K562 (cell line): ENCODE data around the gene NAP1L4. TPM values are rescaled to one million over a fixed set of nuclear protein-coding genes. Genes with fewer than 3 reads are reported as not detected.

ENCODE experiments used
- ATAC-seq: fragments of 200-7000 bp; cut with Tn5 transposase; 3 replicates; pipeline ENCODE4 v1.9.1; 2020; ENCODE audit warnings: moderate library complexity
- BruUV-seq: library from RNA; stranded (reverse); fragments of 400-500 nt; replicated peaks from 2 replicates; lab custom pipeline; 2021; lab: Mats Ljungman, UMichigan
- CTCF ChIA-PET: fragments of 300-600 bp; formaldehyde crosslinking; extraction: SDS; loops from one replicate; lab custom pipeline; 2021; ENCODE audit warnings: low intra/inter-chr PET ratio; lab: Yijun Ruan, JAX
- POLR2A ChIA-PET: fragments of 300-600, 350-650 bp; sonication (Branson Sonifier 250); formaldehyde crosslinking; extraction: SDS; loops from one replicate; lab custom pipeline; 2021; ENCODE audit warnings: antibody characterized with exemption, inconsistent platforms; lab: Yijun Ruan, JAX
- DNase-seq, 4 experiments: peaks; one replicate each; pipeline versions ENCODE4 v3.0.0 to v3.0.0-alpha.2; 2011 to 2018; ENCODE audit warnings: low spot score in 3 of 4, mixed read lengths in 3 of 4; ENCODE audit errors: extremely low read depth in 1 of 4
- FAIRE-seq: peaks from 2 replicates; lab custom pipeline; 2011; peaks lifted over from hg19 to GRCh38; lab: Jason Lieb, UNC
- H2AFZ ChIP-seq: 2 replicates; pipeline ENCODE4 v1.6.0; 2011; ENCODE audit warnings: low read depth, low read length, control low read depth, inconsistent platforms
- H3K27ac ChIP-seq: fragments of 200-600 bp; 3 replicates; pipeline ENCODE4 v1.8.0; 2011; ENCODE audit warnings: low read depth, mild to moderate bottlenecking, control low read depth, inconsistent platforms, low read length, moderate library complexity, mixed read lengths; ENCODE audit errors: extremely low read depth
- H3K27me3 ChIP-seq, 2 experiments: fragments of 300-600 bp in 1 of 2; 2 replicates in 1 of 2; 3 replicates in 1 of 2; pipeline versions ENCODE4 v1.6.0 to v1.8.0; 2011; ENCODE audit warnings: inconsistent platforms in 2 of 2, low read length in 2 of 2, mild to moderate bottlenecking in 1 of 2, mixed read lengths in 1 of 2, moderate library complexity in 1 of 2; ENCODE audit not compliant: control insufficient read depth in 2 of 2, insufficient read depth in 2 of 2
- H3K36me3 ChIP-seq: fragments of 300-600 bp; 3 replicates; pipeline ENCODE4 v1.8.0; 2011; ENCODE audit warnings: mild to moderate bottlenecking, low read length, inconsistent platforms; ENCODE audit not compliant: control insufficient read depth, insufficient read depth
- H3K4me1 ChIP-seq, 2 experiments: fragments of 200-600 bp in 1 of 2; replicated peaks in 1 of 2; 2 replicates in 1 of 2; 3 replicates in 1 of 2; pipeline versions ENCODE4 v1.5.1 to v1.8.0; 2011; ENCODE audit warnings: inconsistent platforms in 2 of 2, low read length in 2 of 2, mild to moderate bottlenecking in 1 of 2, mixed read lengths in 1 of 2, moderate library complexity in 1 of 2; ENCODE audit not compliant: control insufficient read depth in 2 of 2, insufficient read depth in 2 of 2
- H3K4me2 ChIP-seq: 2 replicates; pipeline ENCODE4 v1.6.1; 2011; ENCODE audit warnings: low read length, control low read depth, inconsistent platforms, mixed read lengths; ENCODE audit not compliant: insufficient read depth
- H3K4me3 ChIP-seq: fragments of 200-600 bp; sonication (generic), shearing (Covaris generic); 2 replicates; pipeline ENCODE4 v1.5.1; 2016; ENCODE audit warnings: control low read depth, inconsistent platforms
- H3K79me2 ChIP-seq: fragments of 200-600 bp; 3 replicates; pipeline ENCODE4 v1.8.0; 2011; ENCODE audit warnings: low read length, inconsistent platforms; ENCODE audit not compliant: control insufficient read depth, insufficient read depth
- H3K9ac ChIP-seq, 2 experiments: 2 replicates each; pipeline versions ENCODE4 v1.6.0 to v1.6.1; 2011; ENCODE audit warnings: low read depth in 2 of 2, low read length in 2 of 2, control low read depth in 1 of 2, inconsistent platforms in 1 of 2, mild to moderate bottlenecking in 1 of 2, mixed read lengths in 1 of 2; ENCODE audit not compliant: insufficient read depth in 1 of 2
- H3K9me1 ChIP-seq: one replicate; pipeline ENCODE4 v1.6.0; 2011; ENCODE audit warnings: inconsistent platforms, mild to moderate bottlenecking, low read length, moderate library complexity; ENCODE audit not compliant: control insufficient read depth, insufficient read depth
- H3K9me3 ChIP-seq: replicated peaks from 2 replicates; pipeline ENCODE4 v1.5.1; 2011; ENCODE audit warnings: low read depth, low read length, inconsistent platforms; ENCODE audit not compliant: control insufficient read depth, insufficient read depth
- H4K20me1 ChIP-seq: replicated peaks from 2 replicates; pipeline ENCODE4 v1.6.1; 2011; ENCODE audit warnings: low read length, inconsistent platforms, mixed read lengths; ENCODE audit not compliant: control insufficient read depth, insufficient read depth
- ATF6 ChIP-seq: sonication (generic); formaldehyde crosslinking; IDR thresholded peaks from 2 replicates; pipeline ENCODE4 v1.4.0; 2020; ENCODE audit warnings: mild to moderate bottlenecking, missing genetic modification reagents
- C11orf30 ChIP-seq: fragments of 450-650 bp; IDR thresholded peaks from 2 replicates; pipeline ENCODE4 v1.6.1; 2016; ENCODE audit warnings: low read depth, mild to moderate bottlenecking
- DDX20 ChIP-seq: fragments of 450-650 bp; IDR thresholded peaks from 2 replicates; pipeline ENCODE4 v1.6.1; 2016; ENCODE audit warnings: missing genetic modification characterization, low read depth, mild to moderate bottlenecking, missing compliant biosample characterization, moderate library complexity
- HIVEP1 ChIP-seq: fragments of 250-450 bp; sonication (Bioruptor Pico); IDR thresholded peaks from 2 replicates; pipeline ENCODE4 v1.4.0; 2020; ENCODE audit warnings: mild to moderate bottlenecking
- KAT7 ChIP-seq: sonication (generic); formaldehyde crosslinking; IDR thresholded peaks from 2 replicates; pipeline ENCODE4 v1.8.0; 2022; ENCODE audit warnings: missing genetic modification reagents, mild to moderate bottlenecking, borderline replicate concordance
- MYNN ChIP-seq, 2 experiments: sonication (generic); formaldehyde crosslinking in 1 of 2; IDR thresholded peaks; 2 replicates each; pipeline versions ENCODE4 v1.5.0 to v1.6.1; 2016 to 2020; ENCODE audit warnings: antibody characterized with exemption in 1 of 2, missing genetic modification reagents in 1 of 2
- NCOA1 ChIP-seq: fragments of 450-650 bp; IDR thresholded peaks from 2 replicates; pipeline ENCODE4 v1.6.1; 2016; ENCODE audit warnings: low read depth
- NFIC ChIP-seq: fragments of 450-650 bp; IDR thresholded peaks from 2 replicates; pipeline ENCODE4 v1.6.1; 2017; ENCODE audit warnings: mild to moderate bottlenecking, inconsistent platforms
- NUFIP1 ChIP-seq: fragments of 450-650 bp; IDR thresholded peaks from 2 replicates; pipeline ENCODE4 v1.6.1; 2018; ENCODE audit not compliant: partially characterized antibody
- TAF1 ChIP-seq: IDR thresholded peaks from 2 replicates; pipeline ENCODE4 v1.6.1; 2011; ENCODE audit warnings: mild to moderate bottlenecking, low read length, moderate library complexity; ENCODE audit not compliant: insufficient read depth, control insufficient read depth, severe bottlenecking; ENCODE audit errors: extremely low read depth
- TBL1XR1 ChIP-seq, 2 experiments: IDR thresholded peaks; 2 replicates each; pipeline ENCODE4 v1.6.1; 2012; ENCODE audit warnings: improper control_type of control experiment in 2 of 2, low read length in 2 of 2, mild to moderate bottlenecking in 1 of 2
- ZNF239 ChIP-seq: fragments of 250-450 bp; sonication (Bioruptor Pico); IDR thresholded peaks from 2 replicates; pipeline ENCODE4 v1.4.0; 2020; ENCODE audit warnings: mild to moderate bottlenecking
- ZNF445 ChIP-seq: fragments of 250-450 bp; sonication (Bioruptor Pico); IDR thresholded peaks from 2 replicates; pipeline ENCODE4 v1.4.0; 2020; ENCODE audit warnings: low read depth, mild to moderate bottlenecking, moderate library complexity
- WGBS: fragments of 100-300 bp; shearing (Covaris generic); methylation state at CpG from one replicate; pipeline ENCODE4 v1.1.6; 2016; ENCODE audit warnings: low coverage, mixed read lengths; ENCODE audit not compliant: insufficient coverage; ENCODE audit errors: missing lambda C conversion rate; 5-methylcytosine and 5-hydroxymethylcytosine counted together
- in situ Hi-C: fragments of 300-500 bp; cut with MboI; formaldehyde crosslinking; loops from 4 replicates; pipeline ENCODE4 v1.15.0; 2018; ENCODE audit warnings: inconsistent platforms, mixed read lengths
- intact Hi-C: fragments of 100-400 bp; cut with micrococcal nuclease; formaldehyde crosslinking; loops from 2 replicates; pipeline ENCODE4 v1.14.2; 2022
- polyA plus RNA-seq, 8 experiments: library from polyadenylated mRNA; depleted of rRNA in 4 of 8; stranded (reverse) in 5 of 8; unstranded in 3 of 8; fragments of >200 nt; fragmentation: Nextera tagmentation in 2 of 8; fragmentation: Illumina TruSeq in 1 of 8; extraction: Ambion mirVana in 2 of 8; extraction: Trizol in 1 of 8; gene quantifications; 2 replicates each; pipeline versions ENCODE4 v1.2.1 to v1.2.3, GENCODE V29; 2011 to 2014; ENCODE audit warnings: inconsistent platforms in 1 of 8, missing spikeins in 1 of 8
- total RNA-seq, 7 experiments: library from RNA; depleted of rRNA in 6 of 7; stranded (reverse); fragments of >200 nt in 6 of 7; fragmentation: Illumina TruSeq in 2 of 7; extraction: Trizol in 2 of 7; gene quantifications; 2 replicates each; pipeline versions ENCODE4 v1.2.1 to v1.2.3, GENCODE V29; 2011 to 2021; ENCODE audit warnings: low replicate concordance in 1 of 7

The NAP1L4 gene
- total and polyA plus RNA-seq, 9 of the 15 experiments (the other 6 are each of a cell fraction or from before 2014, with no cell fraction given): 34.1 to 237 (median 179) TPM

- ChIA-PET CTCF (no interaction called here), POLR2A (interaction anchor here (0.5 to 3.2 kb wide), 3 partner anchors 11 to 36 kb away, joined by 3 to 17 read pairs (median 6); no protein-coding TSS in a partner anchor)
- no peaks in the 10 kb centered on the region for H3K27me3 ChIP-seq
- H3K9me1 ChIP-seq: no peaks in the 10 kb centered on the region
- no peak overlapping the region for H3K4me3 ChIP-seq
- H3K36me3 ChIP-seq: peaks cover 6% of the 10 kb centered on the region; the same call in 1 of the 3 replicates
- H4K20me1 ChIP-seq: peaks cover 16% of the 10 kb centered on the region
- 69% methylated on average over 4 of the region's 4 CpGs for WGBS
- peaks cover 5 to 18% of the 10 kb centered on the region in 2 experiments; a peak in 4 of 5 replicates for H3K4me1 ChIP-seq
- H3K9ac ChIP-seq: no peak overlapping the region
- no peak overlapping the region for H3K27ac ChIP-seq
- no peak overlapping the region for H3K4me2 ChIP-seq
- DNase-seq (no peak), FAIRE-seq (no peak), ATAC-seq (no peak)
- TF ChIP-seq DDX20 (tag): no peak
- TF ChIP-seq NUFIP1: no peak
- no peak for TF ChIP-seq ZNF239 (CRISPR knock-in tag)
- no peak for TF ChIP-seq NFIC
- TF ChIP-seq HIVEP1 (CRISPR knock-in tag): no peak
- H3K79me2 ChIP-seq: peaks cover 32% of the 10 kb centered on the region
- in situ Hi-C loops: no loop called here
- no peak overlapping the region for H2AFZ ChIP-seq
- intact Hi-C loops: no loop called here
- no TSS peak for BruUV-seq
- no peaks in the 10 kb centered on the region for H3K9me3 ChIP-seq
These were observed 2.2 kb upstream of the NAP1L4 start for GRCh38 chr11:2994336-2994730.

DNA sequence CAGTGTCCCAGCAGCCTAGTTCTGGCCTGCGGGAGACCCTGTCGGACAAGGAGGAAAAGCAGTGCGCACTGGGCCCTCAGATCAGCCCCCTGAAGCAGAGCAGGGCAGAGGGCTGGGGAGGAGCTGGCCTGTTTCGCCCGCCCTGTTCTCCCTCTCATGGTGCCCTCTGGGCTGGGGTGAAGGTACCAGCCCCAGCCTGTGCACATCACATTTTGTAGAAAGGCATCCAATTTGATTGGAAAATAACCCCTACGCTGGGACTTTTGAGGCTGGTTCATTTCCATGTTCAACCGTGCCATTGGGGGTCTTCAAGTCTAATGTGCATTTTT is 832 bp upstream of the NAP1L4 start:
- no peaks in the 10 kb centered on the region for H3K9me3 ChIP-seq
- no peak for DNase-seq
- no peaks in the 10 kb centered on the region for H3K9me1 ChIP-seq
- 44% methylated on average over 6 of the region's 7 CpGs for WGBS
- peak overlapping the region; percentile 93 for H3K4me2 ChIP-seq
- H2AFZ ChIP-seq: peak overlapping the region; percentile 97
- in situ Hi-C loops (no loop called here), intact Hi-C loops (no loop called here)
- peaks cover 10 to 18% of the 10 kb centered on the region in 2 experiments; a peak in 4 of 5 replicates for H3K4me1 ChIP-seq
- peak overlapping the region; percentile 52 for H3K4me3 ChIP-seq
- peak overlapping the region; percentile 84 for H3K27ac ChIP-seq
- no TSS peak for BruUV-seq
- ChIA-PET CTCF (no interaction called here), POLR2A (interaction anchor here (0.8 to 1.4 kb wide), 4 partner anchors 12 to 290 kb away, joined by 3 to 6 read pairs (median 4); no protein-coding TSS in a partner anchor)
- peak overlapping the region; percentile 78 to 99 for H3K9ac ChIP-seq
- ATAC-seq: no peak
- peaks cover 29% of the 10 kb centered on the region for H4K20me1 ChIP-seq
- no peaks in the 10 kb centered on the region for H3K27me3 ChIP-seq
- no peak for FAIRE-seq
- H3K36me3 ChIP-seq: peaks cover 20% of the 10 kb centered on the region; the same call in 2 of the 3 replicates
- H3K79me2 ChIP-seq: peaks cover 46% of the 10 kb centered on the region
- TF ChIP-seq ZNF445 (CRISPR knock-in tag): no peak
- TF ChIP-seq ATF6 (CRISPR knock-in tag): no peak; the same call in 1 of the 2 replicates
- 0 out of 2 replicates have a peak, but pooled peaks have one; percentile 33 for TF ChIP-seq KAT7 (CRISPR knock-in tag)
- TF ChIP-seq NCOA1: no peak
- TF ChIP-seq TAF1: peak; percentile 23
- 0 out of 2 replicates have a peak, but pooled peaks have one; percentile 1 for TF ChIP-seq MYNN (IDR thresholded peaks at IDR 0.05)
- TF ChIP-seq MYNN (CRISPR knock-in tag; IDR thresholded peaks at IDR 0.05): no peak
- no peak for TF ChIP-seq C11orf30
- 0 out of 4 replicates have a peak, but pooled peaks of 1 of the 2 experiments have one; percentile 7 for TF ChIP-seq TBL1XR1 (IDR thresholded peaks at IDR 0.05; ENCODE audit: low read length in 2 of 2)
